Sigmoid colon (tissue), 4 donors: ENCODE results near the gene TFG.

Experiments
- CTCF ChIP-seq, 4 experiments: fragments of 450-650 bp in 3 of 4; fragments of 200-600 bp in 1 of 4; IDR thresholded peaks; one replicate each; pipeline ENCODE4 v1.5.1; 2016 to 2019; ENCODE audit warnings: antibody characterized with exemption in 4 of 4, mild to moderate bottlenecking in 3 of 4, moderate library complexity in 2 of 4
- POLR2AphosphoS5 ChIP-seq, 4 donors: sonication (generic); formaldehyde crosslinking; IDR thresholded peaks; one replicate each; pipeline ENCODE4 v1.6.1; 2017; ENCODE audit warnings: antibody characterized with exemption in 4 of 4

GRCh38 chr3:100709842-100710260 lies 557 bp downstream of the TFG start:
- TF ChIP-seq CTCF (IDR thresholded peaks at IDR 0.05) (no peak), POLR2AphosphoS5 (IDR thresholded peaks at IDR 0.05) (no peak)
